ENCODE results near the gene KRT15. TPM values are rescaled to one million over a fixed set of nuclear protein-coding genes. Genes with fewer than 3 reads are reported as not detected.

Gene KRT15
- total and polyA plus RNA-seq, 2 donors (not counting 1 experiment from before 2014, with no cell fraction given), result not detected

DNA sequence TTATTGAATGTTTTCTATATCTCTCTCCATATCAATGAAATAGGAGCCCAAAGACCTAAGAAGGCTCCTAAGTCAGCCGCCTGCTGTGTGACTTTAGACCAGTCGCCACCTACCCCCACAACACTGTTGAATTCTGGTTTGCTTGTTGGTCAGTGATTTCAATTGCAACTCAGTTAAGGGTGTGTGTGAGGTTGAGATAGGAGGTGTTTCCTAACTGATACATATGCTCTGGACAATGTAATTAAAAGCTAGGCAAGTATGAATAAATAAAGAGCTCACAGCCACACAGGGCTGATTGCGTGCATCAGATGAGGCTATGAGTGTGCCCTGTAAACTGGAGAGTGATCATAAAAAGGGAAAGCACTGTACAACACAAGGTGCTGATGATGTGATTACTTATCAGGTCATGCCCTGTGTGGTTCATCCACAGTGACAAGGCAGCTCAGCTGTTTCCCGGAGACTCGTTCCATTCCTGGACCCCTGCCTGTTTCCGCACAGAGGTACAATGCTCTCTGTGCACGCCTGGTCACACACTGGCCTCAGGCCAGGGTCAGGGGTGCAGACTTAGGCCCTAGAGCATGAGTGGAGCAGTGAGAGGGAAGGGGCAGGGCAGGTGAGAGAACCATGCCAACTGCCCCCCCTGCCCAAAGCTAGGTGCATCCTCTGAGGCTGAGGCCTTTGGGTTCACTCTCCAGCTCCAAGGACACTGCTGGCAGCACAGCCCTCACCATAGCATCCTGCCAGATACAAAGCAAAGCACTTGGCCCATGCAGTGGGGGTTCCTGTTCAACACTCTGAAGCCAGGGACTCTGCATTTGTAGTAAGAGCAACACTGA is 34.5 kb downstream of the KRT15 start:
- Mint-ChIP-seq H3K4me3 (no peak overlapping the region), H3K27me3 (peaks cover 23% of the 10 kb centered on the region), H3K9me3 (ENCODE audit: insufficient read depth) (no peaks in the 10 kb centered on the region), H3K4me1 (peaks cover 4% of the 10 kb centered on the region), H3K27ac (no peak overlapping the region)
- Histone ChIP-seq H4K20me1 (ENCODE audit: control insufficient read depth, insufficient read depth, low read length, poor library complexity, severe bottlenecking) (no peaks in the 10 kb centered on the region), H3K27ac (ENCODE audit: low read length in 2 of 2) (no peak overlapping the region), H3K79me2 (ENCODE audit: control insufficient read depth, insufficient read depth, low read length) (no peaks in the 10 kb centered on the region), H3K4me2 (replicated peaks; ENCODE audit: low read depth, low read length, poor library complexity, severe bottlenecking) (no peak overlapping the region), H3K9me3 (ENCODE audit: control extremely low read depth in 1 of 3, control insufficient read depth in 2 of 3, insufficient read depth in 1 of 3, low read length in 2 of 3) (peaks cover 0 to 4% (median 0%) of the 10 kb centered on the region in 3 donors), H3K4me1 (ENCODE audit: control insufficient read depth in 2 of 2, insufficient read depth in 2 of 2, low read length in 2 of 2) (peaks cover 4 to 6% of the 10 kb centered on the region in 2 donors), H3K27me3 (replicated peaks in 1 of 4; ENCODE audit: control extremely low read depth in 1 of 4, control insufficient read depth in 3 of 4, insufficient read depth in 4 of 4, low read length in 3 of 4) (peaks cover 0 to 7% (median 0%) of the 10 kb centered on the region in 4 experiments), H3K36me3 (replicated peaks in 1 of 2; ENCODE audit: control extremely low read depth in 1 of 2, control insufficient read depth in 1 of 2, extremely low read depth in 1 of 2, insufficient read depth in 2 of 2, low read length in 1 of 2) (no peaks in the 10 kb centered on the region), H3K9ac (ENCODE audit: low read length) (no peak overlapping the region), H2AFZ (ENCODE audit: insufficient read depth, low read depth, low read length, poor library complexity, severe bottlenecking) (no peak overlapping the region), H3K4me3 (ENCODE audit: control extremely low read depth in 1 of 5, extremely low read depth in 1 of 5, insufficient read depth in 1 of 5, low read depth in 2 of 5, low read length in 4 of 5) (no peak overlapping the region)
- no peak for TF ChIP-seq EZH2 (IDR thresholded peaks at IDR 0.05; ENCODE audit: borderline replicate concordance, insufficient read depth, low read depth, low read length, poor library complexity, severe bottlenecking)
- no peak for DNase-seq
- ChIA-PET CTCF (interaction anchor here (0.6 kb wide), 1 partner anchor 11 kb away, joined by 3 read pairs; no protein-coding TSS in a partner anchor), POLR2A (no interaction called here)
- WGBS (ENCODE audit: insufficient coverage), result 84% methylated on average over 4 of the region's 7 CpGs
- intact Hi-C loops (cut with micrococcal nuclease), result no loop called here
- no peak for ATAC-seq (ENCODE audit: low read depth)

- POLR2A ChIA-PET, result no interaction called here
- 92% methylated on average over 6 of the region's 9 CpGs for WGBS (ENCODE audit: insufficient coverage)
- H3K27me3 Mint-ChIP-seq, result peaks cover 20% of the 10 kb centered on the region
These were observed 35.2 kb downstream of the KRT15 start for GRCh38 chr17:41483531-41483930.

More at GRCh38 chr17:41483531-41483930, 35.2 kb downstream of the KRT15 start:
- no peak for DNase-seq
- peaks cover 0 to 7% (median 0%) of the 10 kb centered on the region in 4 experiments for H3K27me3 ChIP-seq (replicated peaks in 1 of 4; ENCODE audit: control extremely low read depth in 1 of 4, control insufficient read depth in 3 of 4, insufficient read depth in 4 of 4, low read length in 3 of 4)
- H3K4me1 ChIP-seq (ENCODE audit: control insufficient read depth in 2 of 2, insufficient read depth in 2 of 2, low read length in 2 of 2), result peaks cover 4 to 6% of the 10 kb centered on the region in 2 donors
- peaks cover 0 to 4% (median 0%) of the 10 kb centered on the region in 3 donors for H3K9me3 ChIP-seq (ENCODE audit: control extremely low read depth in 1 of 3, control insufficient read depth in 2 of 3, insufficient read depth in 1 of 3, low read length in 2 of 3)
- no peak overlapping the region for H3K4me3 ChIP-seq (ENCODE audit: control extremely low read depth in 1 of 5, extremely low read depth in 1 of 5, insufficient read depth in 1 of 5, low read depth in 2 of 5, low read length in 4 of 5)
- no peaks in the 10 kb centered on the region for H3K79me2 ChIP-seq (ENCODE audit: control insufficient read depth, insufficient read depth, low read length)
- no peak overlapping the region for H3K27ac Mint-ChIP-seq
- TF ChIP-seq, protein P1, sequence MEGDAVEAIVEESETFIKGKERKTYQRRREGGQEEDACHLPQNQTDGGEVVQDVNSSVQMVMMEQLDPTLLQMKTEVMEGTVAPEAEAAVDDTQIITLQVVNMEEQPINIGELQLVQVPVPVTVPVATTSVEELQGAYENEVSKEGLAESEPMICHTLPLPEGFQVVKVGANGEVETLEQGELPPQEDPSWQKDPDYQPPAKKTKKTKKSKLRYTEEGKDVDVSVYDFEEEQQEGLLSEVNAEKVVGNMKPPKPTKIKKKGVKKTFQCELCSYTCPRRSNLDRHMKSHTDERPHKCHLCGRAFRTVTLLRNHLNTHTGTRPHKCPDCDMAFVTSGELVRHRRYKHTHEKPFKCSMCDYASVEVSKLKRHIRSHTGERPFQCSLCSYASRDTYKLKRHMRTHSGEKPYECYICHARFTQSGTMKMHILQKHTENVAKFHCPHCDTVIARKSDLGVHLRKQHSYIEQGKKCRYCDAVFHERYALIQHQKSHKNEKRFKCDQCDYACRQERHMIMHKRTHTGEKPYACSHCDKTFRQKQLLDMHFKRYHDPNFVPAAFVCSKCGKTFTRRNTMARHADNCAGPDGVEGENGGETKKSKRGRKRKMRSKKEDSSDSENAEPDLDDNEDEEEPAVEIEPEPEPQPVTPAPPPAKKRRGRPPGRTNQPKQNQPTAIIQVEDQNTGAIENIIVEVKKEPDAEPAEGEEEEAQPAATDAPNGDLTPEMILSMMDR (IDR thresholded peaks at IDR 0.05), result no peak
- TF ChIP-seq EZH2 (IDR thresholded peaks at IDR 0.05; ENCODE audit: borderline replicate concordance, insufficient read depth, low read depth, low read length, poor library complexity, severe bottlenecking), result no peak
- no peak overlapping the region for H3K9ac ChIP-seq (ENCODE audit: low read length)
- no peak overlapping the region for H3K4me2 ChIP-seq (replicated peaks; ENCODE audit: low read depth, low read length, poor library complexity, severe bottlenecking)
- no peak overlapping the region for H3K27ac ChIP-seq (ENCODE audit: low read length in 2 of 2)
- CTCF ChIA-PET, result no interaction called here
- ATAC-seq (ENCODE audit: low read depth), result no peak
- H4K20me1 ChIP-seq (ENCODE audit: control insufficient read depth, insufficient read depth, low read length, poor library complexity, severe bottlenecking), result no peaks in the 10 kb centered on the region
- intact Hi-C loops (cut with micrococcal nuclease), result no loop called here
- no peak overlapping the region for H3K4me3 Mint-ChIP-seq
- H3K9me3 Mint-ChIP-seq (ENCODE audit: insufficient read depth), result no peaks in the 10 kb centered on the region
- no peaks in the 10 kb centered on the region for H3K36me3 ChIP-seq (replicated peaks in 1 of 2; ENCODE audit: control extremely low read depth in 1 of 2, control insufficient read depth in 1 of 2, extremely low read depth in 1 of 2, insufficient read depth in 2 of 2, low read length in 1 of 2)
- no peak overlapping the region for H2AFZ ChIP-seq (ENCODE audit: insufficient read depth, low read depth, low read length, poor library complexity, severe bottlenecking)
- H3K4me1 Mint-ChIP-seq, result peaks cover 4% of the 10 kb centered on the region

Measured in B cell (primary cell).